T-helper 17 cell (primary cell): ENCODE results near the gene PIK3C2B. TPM values are rescaled to one million over a fixed set of nuclear protein-coding genes. Genes with fewer than 3 reads are reported as not detected.
"Not testable (repeated sequence)": the region's sequence is repeated elsewhere in the genome, so short reads cannot be mapped to it uniquely, and the experiment has no call there.

Source experiments
- ATAC-seq: fragments of 150-1000 bp; cut with Tn5 transposase; 2 replicates; pipeline ENCODE4 v1.10.0; 2021; ENCODE audit warnings: mild to moderate bottlenecking, moderate library complexity
- DNase-seq, 3 donors: peaks; one replicate each; pipeline versions ENCODE4 v3.0.0 to v3.0.0-alpha.2; 2020 to 2021
- H3K9me3 ChIP-seq: one replicate; pipeline ENCODE4 v1.7.0; 2013; ENCODE audit warnings: low read length, mild to moderate bottlenecking; ENCODE audit not compliant: control insufficient read depth, poor library complexity, severe bottlenecking
- H3K27ac Mint-ChIP-seq: one replicate; pipeline ENCODE4 v1.8.0; 2022; ENCODE audit warnings: mild to moderate bottlenecking, moderate library complexity, mixed read lengths
- H3K27me3 Mint-ChIP-seq: one replicate; pipeline ENCODE4 v1.8.0; 2022; ENCODE audit warnings: mixed read lengths
- H3K36me3 Mint-ChIP-seq: one replicate; pipeline ENCODE4 v1.8.0; 2022; ENCODE audit warnings: low read depth, mixed read lengths
- H3K4me1 Mint-ChIP-seq: one replicate; pipeline ENCODE4 v1.8.0; 2022; ENCODE audit warnings: mild to moderate bottlenecking, mixed read lengths
- H3K4me3 Mint-ChIP-seq: one replicate; pipeline ENCODE4 v1.8.0; 2022; ENCODE audit warnings: mild to moderate bottlenecking, moderate library complexity, mixed read lengths
- total RNA-seq, 4 donors: library from RNA in 2 of 4; stranded (reverse) in 2 of 4; gene quantifications; one replicate each; pipeline ENCODE4 v1.2.3 and lab custom pipeline; 2022 to 2026

PIK3C2B gene
- total RNA-seq, 2 donors from 2014 or later = 35.7 to 51.9 TPM

- Mint-ChIP-seq H3K36me3 (no peaks in the 10 kb centered on the region), H3K27me3 (no peaks in the 10 kb centered on the region), H3K27ac (peak overlapping the region; percentile 94), H3K4me1 (peaks cover 29% of the 10 kb centered on the region), H3K4me3 (no peak overlapping the region)
- DNase-seq (no peak), ATAC-seq (no peak)
- H3K9me3 ChIP-seq = no peaks in the 10 kb centered on the region
Measured at GRCh38 chr1:204503122-204503912, 8.7 kb upstream of the PIK3C2B start.

GRCh38 chr1:204502241-204502640 lies 7.6 kb upstream of the PIK3C2B start:
- Mint-ChIP-seq H3K36me3 (no peaks in the 10 kb centered on the region), H3K27me3 (peaks cover 4% of the 10 kb centered on the region), H3K4me3 (no peak overlapping the region), H3K27ac (peak overlapping the region; percentile 65), H3K4me1 (peaks cover 30% of the 10 kb centered on the region)
- DNase-seq (no peak), ATAC-seq (no peak)
- no peaks in the 10 kb centered on the region for H3K9me3 ChIP-seq

- ATAC-seq (no peak), DNase-seq (no peak)
- no peaks in the 10 kb centered on the region for H3K9me3 ChIP-seq
- H3K4me3 Mint-ChIP-seq = no peak overlapping the region
- no peak overlapping the region for H3K27ac Mint-ChIP-seq
- H3K36me3 Mint-ChIP-seq = no peaks in the 10 kb centered on the region
- H3K27me3 Mint-ChIP-seq = peaks cover 4% of the 10 kb centered on the region
- peaks cover 24% of the 10 kb centered on the region for H3K4me1 Mint-ChIP-seq
Measured at GRCh38 chr1:204499511-204500468, 5.2 kb upstream of the PIK3C2B start.

- H3K27ac Mint-ChIP-seq = peak overlapping the region; percentile 79
- H3K4me1 Mint-ChIP-seq = peaks cover 26% of the 10 kb centered on the region
- ATAC-seq = no peak
- DNase-seq = no peak
- H3K36me3 Mint-ChIP-seq = no peaks in the 10 kb centered on the region
- no peaks in the 10 kb centered on the region for H3K9me3 ChIP-seq
- peaks cover 4% of the 10 kb centered on the region for H3K27me3 Mint-ChIP-seq
- no peak overlapping the region for H3K4me3 Mint-ChIP-seq
Measured at GRCh38 chr1:204498981-204499380, 4.4 kb upstream of the PIK3C2B start.

DNA sequence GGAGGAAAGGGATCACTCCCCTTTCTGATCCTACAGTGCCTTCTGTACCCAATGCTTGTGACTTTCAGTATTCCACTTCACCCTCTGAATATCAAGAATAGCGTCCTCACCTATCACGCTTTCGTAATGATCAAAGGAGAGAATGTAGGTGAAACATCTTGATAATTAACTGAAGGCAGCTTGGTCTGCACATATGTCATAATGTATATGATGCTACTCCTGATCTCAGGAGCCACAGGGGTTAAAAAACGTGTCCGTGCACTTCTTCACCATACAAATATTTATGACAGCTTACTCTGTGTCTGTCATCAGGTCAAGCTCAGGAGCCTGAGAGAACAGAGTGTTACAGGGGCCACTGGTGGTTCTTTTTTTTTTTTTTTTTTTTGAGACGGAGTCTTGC lies 1.2 kb upstream of the PIK3C2B start:
- no peaks in the 10 kb centered on the region for H3K9me3 ChIP-seq
- DNase-seq (no peak), ATAC-seq (no peak)
- peak overlapping the region; percentile 94 for H3K27ac Mint-ChIP-seq
- peak overlapping the region; percentile 93 for H3K4me3 Mint-ChIP-seq
- H3K36me3 Mint-ChIP-seq = no peaks in the 10 kb centered on the region
- H3K27me3 Mint-ChIP-seq = peaks cover 4% of the 10 kb centered on the region
- H3K4me1 Mint-ChIP-seq = peaks cover 46% of the 10 kb centered on the region

- DNase-seq = peak in 2 of 3 donors; percentile 23 to 29
- Mint-ChIP-seq H3K27me3 (peaks cover 4% of the 10 kb centered on the region), H3K27ac (peak overlapping the region; percentile 94), H3K36me3 (no peaks in the 10 kb centered on the region), H3K4me3 (peak overlapping the region; percentile 93), H3K4me1 (peaks cover 50% of the 10 kb centered on the region)
- ATAC-seq = peak; percentile 68
- no peaks in the 10 kb centered on the region for H3K9me3 ChIP-seq
Measured at GRCh38 chr1:204495078-204495753, 611 bp upstream of the PIK3C2B start.

DNA sequence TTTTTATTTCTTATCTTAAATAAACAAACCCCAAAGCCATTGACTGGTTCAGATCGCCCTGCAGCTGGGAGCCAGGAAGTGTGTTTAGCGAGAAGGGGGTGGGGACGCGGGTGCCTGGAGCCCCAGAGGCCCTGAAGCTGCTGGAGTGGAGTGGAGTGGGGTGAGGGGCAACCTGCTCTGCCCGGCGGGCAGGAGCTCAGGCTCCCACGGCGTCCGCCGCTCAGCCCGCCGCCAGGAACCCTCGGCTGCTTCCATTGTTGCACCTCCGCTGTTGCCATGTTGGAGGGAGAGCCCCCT lies 673 bp downstream of the PIK3C2B start:
- no peaks in the 10 kb centered on the region for H3K9me3 ChIP-seq
- Mint-ChIP-seq H3K4me3 (peak overlapping the region; percentile 93), H3K4me1 (peaks cover 57% of the 10 kb centered on the region), H3K27me3 (peaks cover 4% of the 10 kb centered on the region), H3K27ac (peak overlapping the region; percentile 94), H3K36me3 (peaks cover 2% of the 10 kb centered on the region)
- ATAC-seq (peak; percentile 52), DNase-seq (peak; percentile 33 to 49 (median 33))

- H3K36me3 Mint-ChIP-seq = peaks cover 4% of the 10 kb centered on the region
- H3K4me1 Mint-ChIP-seq = peaks cover 57% of the 10 kb centered on the region
- ATAC-seq = peak; percentile 1
Measured at GRCh38 chr1:204493145-204493983, 1.2 kb downstream of the PIK3C2B start.

GRCh38 chr1:204491655-204492054 lies 3.0 kb downstream of the PIK3C2B start:
- peak overlapping the region; percentile 93 for H3K4me3 Mint-ChIP-seq
- ATAC-seq = no peak
- peaks cover 58% of the 10 kb centered on the region for H3K4me1 Mint-ChIP-seq
- DNase-seq = no peak
- H3K36me3 Mint-ChIP-seq = peaks cover 4% of the 10 kb centered on the region
- no peaks in the 10 kb centered on the region for H3K9me3 ChIP-seq
- peak overlapping the region; percentile 94 for H3K27ac Mint-ChIP-seq
- no peaks in the 10 kb centered on the region for H3K27me3 Mint-ChIP-seq

More at GRCh38 chr1:204493145-204493983, 1.2 kb downstream of the PIK3C2B start:
- Mint-ChIP-seq H3K27ac (peak overlapping the region; percentile 94), H3K27me3 (peaks cover 4% of the 10 kb centered on the region), H3K4me3 (peak overlapping the region; percentile 93)
- no peaks in the 10 kb centered on the region for H3K9me3 ChIP-seq
- peak in 1 of 3 donors; percentile 22 for DNase-seq

DNA sequence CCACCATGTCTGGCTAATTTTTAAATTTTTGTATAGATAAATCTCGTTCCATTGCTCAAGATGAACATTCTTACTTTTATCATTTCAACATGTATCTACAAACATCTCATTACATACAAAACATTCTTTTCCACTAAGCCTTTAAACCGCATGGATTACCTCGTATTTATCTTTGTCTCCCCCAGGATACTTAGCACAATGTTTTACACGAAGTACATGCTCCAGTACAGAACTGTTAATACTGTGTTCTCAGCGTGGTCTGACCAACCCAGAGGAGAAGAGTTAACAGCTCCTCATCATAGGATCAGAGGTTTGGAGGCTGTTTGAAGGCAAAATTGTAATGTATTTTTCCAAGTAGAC lies 7.4 kb downstream of the PIK3C2B start:
- no peak overlapping the region for H3K4me3 Mint-ChIP-seq
- no peak overlapping the region for H3K27ac Mint-ChIP-seq
- ATAC-seq (no peak), DNase-seq (no peak)
- H3K36me3 Mint-ChIP-seq = peaks cover 4% of the 10 kb centered on the region
- no peaks in the 10 kb centered on the region for H3K9me3 ChIP-seq
- H3K4me1 Mint-ChIP-seq = peaks cover 50% of the 10 kb centered on the region
- H3K27me3 Mint-ChIP-seq = no peaks in the 10 kb centered on the region

- H3K9me3 ChIP-seq, DNase-seq, ATAC-seq, H3K27me3 Mint-ChIP-seq, H3K27ac Mint-ChIP-seq, H3K4me3 Mint-ChIP-seq, H3K36me3 Mint-ChIP-seq: not testable (repeated sequence)
- H3K4me1 Mint-ChIP-seq = peaks cover 44% of the 10 kb centered on the region
Measured at GRCh38 chr1:204486513-204487255, 7.9 kb downstream of the PIK3C2B start.

GRCh38 chr1:204483791-204484190 lies 10.8 kb downstream of the PIK3C2B start:
- H3K9me3 ChIP-seq = no peaks in the 10 kb centered on the region
- peaks cover 54% of the 10 kb centered on the region for H3K4me1 Mint-ChIP-seq
- DNase-seq (no peak), ATAC-seq (no peak)
- no peak overlapping the region for H3K4me3 Mint-ChIP-seq
- no peaks in the 10 kb centered on the region for H3K27me3 Mint-ChIP-seq
- peaks cover 4% of the 10 kb centered on the region for H3K36me3 Mint-ChIP-seq
- peak overlapping the region; percentile 24 for H3K27ac Mint-ChIP-seq
